ENCODE measurements around the gene SLC6A19. TPM values are rescaled to one million over a fixed set of nuclear protein-coding genes. Genes with fewer than 3 reads are reported as not detected.
A peak's percentile ranks its signal among the peaks of the same experiment; 100 is the strongest.

The SLC6A19 gene
- total RNA-seq, 6 experiments from 2014 or later, result not detected

DNA sequence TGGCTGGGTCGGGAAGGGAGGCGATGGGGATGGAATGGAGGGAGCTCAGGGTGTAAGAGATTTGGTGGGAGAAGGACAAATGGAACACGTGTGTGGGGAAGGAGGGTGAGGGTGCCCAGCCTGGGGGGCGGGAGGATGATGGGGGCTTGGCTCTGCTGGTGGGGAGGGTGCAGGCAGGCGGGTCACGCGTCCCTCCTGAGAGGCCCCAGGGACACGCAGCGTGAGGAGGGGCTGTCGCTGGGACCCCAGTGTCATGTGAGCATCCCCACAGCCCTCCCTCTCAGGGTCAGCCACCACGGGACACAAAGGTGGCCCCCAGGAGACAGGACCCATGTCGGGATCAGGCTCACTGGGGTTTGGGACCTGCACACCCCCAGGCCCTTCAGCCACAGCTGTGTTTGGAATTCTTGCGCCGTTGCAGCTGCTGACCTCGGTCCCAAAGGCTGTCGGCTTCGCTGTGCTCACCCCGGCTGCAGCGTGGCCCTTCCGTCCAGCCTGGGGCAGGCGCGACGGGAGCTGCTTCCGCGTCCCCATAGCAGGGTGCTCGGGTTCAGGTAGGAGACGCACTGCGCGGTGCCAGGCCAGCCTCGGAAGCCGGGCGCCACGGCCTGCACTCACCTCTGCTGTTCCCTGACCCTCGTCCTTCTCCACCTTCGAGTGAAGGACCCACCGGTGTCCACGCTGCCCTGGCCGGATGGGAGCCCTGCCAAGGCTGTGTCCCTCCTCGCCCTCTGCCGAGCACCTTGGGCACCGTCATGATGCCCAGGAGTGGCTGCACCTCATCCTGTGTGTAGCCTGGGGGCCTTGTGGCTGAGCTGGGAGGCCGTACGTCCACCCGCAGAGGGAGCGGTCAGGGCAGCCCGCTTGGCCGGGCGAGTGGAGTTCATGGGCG lies 5.4 kb downstream of the SLC6A19 start:
- Mint-ChIP-seq H3K4me3 (no peak overlapping the region), H3K4me1 (ENCODE audit: low read depth) (no peaks in the 10 kb centered on the region), H3K27ac (no peak overlapping the region), H3K9me3 (0 out of 2 replicates have a peak, but pooled peaks cover 5% of the 10 kb centered on the region), H3K27me3 (ENCODE audit: insufficient read depth) (peaks cover 15% of the 10 kb centered on the region), H3K36me3 (ENCODE audit: low read depth) (no peaks in the 10 kb centered on the region)
- no peak for DNase-seq
- no peak for TF ChIP-seq CTCF (IDR thresholded peaks at IDR 0.05)

GRCh38 chr5:1207555-1207954 lies 6.2 kb downstream of the SLC6A19 start:
- Mint-ChIP-seq H3K4me3 (no peak overlapping the region), H3K9me3 (peaks cover 8% of the 10 kb centered on the region), H3K27me3 (ENCODE audit: insufficient read depth) (peaks cover 15% of the 10 kb centered on the region), H3K4me1 (ENCODE audit: low read depth) (no peaks in the 10 kb centered on the region), H3K27ac (no peak overlapping the region), H3K36me3 (ENCODE audit: low read depth) (no peaks in the 10 kb centered on the region)
- TF ChIP-seq CTCF (IDR thresholded peaks at IDR 0.05), result no peak
- no peak for DNase-seq

- Mint-ChIP-seq H3K4me1 (ENCODE audit: low read depth) (no peaks in the 10 kb centered on the region), H3K4me3 (no peak overlapping the region), H3K27ac (no peak overlapping the region), H3K27me3 (ENCODE audit: insufficient read depth) (peaks cover 15% of the 10 kb centered on the region), H3K9me3 (peaks cover 11% of the 10 kb centered on the region), H3K36me3 (ENCODE audit: low read depth) (no peaks in the 10 kb centered on the region)
- no peak for TF ChIP-seq CTCF (IDR thresholded peaks at IDR 0.05)
- no peak for DNase-seq
Measured at GRCh38 chr5:1208221-1208742, 6.9 kb downstream of the SLC6A19 start.

GRCh38 chr5:1208743-1209488 lies 7.5 kb downstream of the SLC6A19 start:
- Mint-ChIP-seq H3K27me3 (ENCODE audit: insufficient read depth) (peaks cover 15% of the 10 kb centered on the region), H3K36me3 (ENCODE audit: low read depth) (no peaks in the 10 kb centered on the region), H3K27ac (no peak overlapping the region), H3K9me3 (peaks cover 11% of the 10 kb centered on the region), H3K4me3 (no peak overlapping the region), H3K4me1 (ENCODE audit: low read depth) (no peaks in the 10 kb centered on the region)
- DNase-seq, result no peak
- peak; percentile 57 for TF ChIP-seq CTCF (IDR thresholded peaks at IDR 0.05)

DNA sequence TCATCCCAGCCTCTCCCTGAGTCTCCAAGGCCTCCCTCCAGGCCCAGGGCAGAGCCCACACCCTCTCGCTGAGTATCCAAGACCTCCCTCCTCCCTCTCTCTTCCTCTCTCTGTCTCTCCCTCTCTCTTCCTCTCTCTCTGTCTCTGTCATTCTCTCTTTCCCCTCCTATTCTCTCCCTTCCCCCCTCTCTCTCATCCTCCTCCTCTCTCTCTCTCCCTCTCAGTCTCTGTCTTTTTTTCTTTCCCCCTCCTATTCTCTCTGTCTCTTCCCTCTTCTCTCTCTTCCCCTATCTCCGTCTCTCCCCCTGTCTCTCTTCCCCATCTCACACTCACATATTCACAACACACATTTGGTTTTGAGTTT lies 8.1 kb downstream of the SLC6A19 start:
- TF ChIP-seq CTCF (IDR thresholded peaks at IDR 0.05), result no peak
- Mint-ChIP-seq H3K36me3 (ENCODE audit: low read depth) (no peaks in the 10 kb centered on the region), H3K27me3 (ENCODE audit: insufficient read depth) (peaks cover 15% of the 10 kb centered on the region), H3K4me1 (ENCODE audit: low read depth) (no peaks in the 10 kb centered on the region), H3K9me3 (peaks cover 11% of the 10 kb centered on the region), H3K4me3 (no peak overlapping the region), H3K27ac (no peak overlapping the region)
- DNase-seq, result no peak
